ENCODE data around the gene SAA4.

DNA sequence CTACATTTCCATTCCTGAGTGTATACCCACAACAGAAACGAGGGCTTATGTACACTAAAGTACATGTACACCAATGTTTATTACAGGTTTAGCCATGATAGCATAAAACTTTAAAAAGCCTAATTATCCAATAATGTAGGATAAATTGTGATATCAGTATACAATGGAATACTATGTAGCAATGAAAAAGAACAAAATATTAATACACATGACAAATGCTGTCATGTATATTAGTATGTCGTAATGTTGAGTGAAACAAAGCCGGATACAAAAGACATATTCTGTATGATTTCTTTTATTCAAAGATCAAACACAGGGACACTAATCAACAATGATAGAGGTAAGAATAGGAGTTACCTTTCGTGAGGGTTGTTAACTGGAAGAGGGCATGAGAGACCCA lies 2.7 kb downstream of the SAA4 start:
- TF ChIP-seq, protein P1, sequence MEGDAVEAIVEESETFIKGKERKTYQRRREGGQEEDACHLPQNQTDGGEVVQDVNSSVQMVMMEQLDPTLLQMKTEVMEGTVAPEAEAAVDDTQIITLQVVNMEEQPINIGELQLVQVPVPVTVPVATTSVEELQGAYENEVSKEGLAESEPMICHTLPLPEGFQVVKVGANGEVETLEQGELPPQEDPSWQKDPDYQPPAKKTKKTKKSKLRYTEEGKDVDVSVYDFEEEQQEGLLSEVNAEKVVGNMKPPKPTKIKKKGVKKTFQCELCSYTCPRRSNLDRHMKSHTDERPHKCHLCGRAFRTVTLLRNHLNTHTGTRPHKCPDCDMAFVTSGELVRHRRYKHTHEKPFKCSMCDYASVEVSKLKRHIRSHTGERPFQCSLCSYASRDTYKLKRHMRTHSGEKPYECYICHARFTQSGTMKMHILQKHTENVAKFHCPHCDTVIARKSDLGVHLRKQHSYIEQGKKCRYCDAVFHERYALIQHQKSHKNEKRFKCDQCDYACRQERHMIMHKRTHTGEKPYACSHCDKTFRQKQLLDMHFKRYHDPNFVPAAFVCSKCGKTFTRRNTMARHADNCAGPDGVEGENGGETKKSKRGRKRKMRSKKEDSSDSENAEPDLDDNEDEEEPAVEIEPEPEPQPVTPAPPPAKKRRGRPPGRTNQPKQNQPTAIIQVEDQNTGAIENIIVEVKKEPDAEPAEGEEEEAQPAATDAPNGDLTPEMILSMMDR (IDR thresholded peaks at IDR 0.05), result no peak
- no peak for TF ChIP-seq POLR2A (IDR thresholded peaks at IDR 0.05)
